ENCODE measurements around the gene KRT72.

The KRT72 gene

GRCh38 chr12:52539083-52539820, 62.0 kb downstream of the KRT72 start:
- DNase-seq = no peak

GRCh38 chr12:52537101-52537500, 64.2 kb downstream of the KRT72 start:
- DNase-seq = no peak

All from AML-193 (cell line).